Right atrium auricular region (tissue), 2 donors: ENCODE measurements around the gene RNF175. TPM values are rescaled to one million over a fixed set of nuclear protein-coding genes. Genes with fewer than 3 reads are reported as not detected.
A peak's percentile ranks its signal among the peaks of the same experiment; 100 is the strongest.

Experiments
- DNase-seq: peaks from one replicate; pipeline ENCODE4 v3.0.0-alpha.2; 2019; ENCODE audit warnings: low spot score
- H3K27ac ChIP-seq, 2 donors: fragments of 200-600 bp; sonication (generic); 1 replicate in 1 of 2; 2 replicates in 1 of 2; pipeline ENCODE4 v1.5.1; 2016 to 2019
- H3K27me3 ChIP-seq, 2 donors: fragments of 200-600 bp; sonication (generic); one replicate each; pipeline versions ENCODE4 v1.5.1 to v1.6.0; 2017 to 2019
- H3K36me3 ChIP-seq: fragments of 200-600 bp; sonication (generic); one replicate; pipeline ENCODE4 v1.5.1; 2016
- H3K4me1 ChIP-seq, 2 donors: fragments of 200-600 bp; sonication (generic); one replicate each; pipeline versions ENCODE4 v1.5.1 to v1.6.0; 2017 to 2019
- H3K4me3 ChIP-seq, 2 donors: fragments of 200-600 bp; sonication (generic); 1 replicate in 1 of 2; 2 replicates in 1 of 2; pipeline ENCODE4 v1.5.1; 2017 to 2019; ENCODE audit warnings: mild to moderate bottlenecking in 1 of 2, moderate library complexity in 1 of 2
- H3K9me3 ChIP-seq, 2 donors: fragments of 200-600 bp; sonication (generic); one replicate each; pipeline ENCODE4 v1.5.1; 2019
- CTCF ChIP-seq, 2 donors: fragments of 200-600 bp; sonication (generic); IDR thresholded peaks; one replicate each; pipeline ENCODE4 v1.5.1; 2019; ENCODE audit warnings: antibody characterized with exemption in 2 of 2
- total RNA-seq, 2 donors: library from RNA; depleted of rRNA; stranded (reverse); fragments of >200 nt; gene quantifications; one replicate each; pipeline ENCODE4 v1.1.0, GENCODE V29; 2016

The RNF175 gene
- total RNA-seq, 2 donors from 2014 or later, result 5.3 to 10.2 TPM

GRCh38 chr4:153684971-153685371, 74.9 kb downstream of the RNF175 start:
- Histone ChIP-seq H3K27ac (peak overlapping the region; percentile 1 to 55), H3K4me1 (peaks cover 0 to 19% of the 10 kb centered on the region in 2 donors), H3K27me3 (peaks cover 0 to 6% of the 10 kb centered on the region in 2 donors), H3K36me3 (peaks cover 5% of the 10 kb centered on the region), H3K4me3 (peak overlapping the region; percentile 38 to 63), H3K9me3 (peaks cover 3 to 19% of the 10 kb centered on the region in 2 donors)
- TF ChIP-seq CTCF (IDR thresholded peaks at IDR 0.05), result no peak
- no peak for DNase-seq

DNA sequence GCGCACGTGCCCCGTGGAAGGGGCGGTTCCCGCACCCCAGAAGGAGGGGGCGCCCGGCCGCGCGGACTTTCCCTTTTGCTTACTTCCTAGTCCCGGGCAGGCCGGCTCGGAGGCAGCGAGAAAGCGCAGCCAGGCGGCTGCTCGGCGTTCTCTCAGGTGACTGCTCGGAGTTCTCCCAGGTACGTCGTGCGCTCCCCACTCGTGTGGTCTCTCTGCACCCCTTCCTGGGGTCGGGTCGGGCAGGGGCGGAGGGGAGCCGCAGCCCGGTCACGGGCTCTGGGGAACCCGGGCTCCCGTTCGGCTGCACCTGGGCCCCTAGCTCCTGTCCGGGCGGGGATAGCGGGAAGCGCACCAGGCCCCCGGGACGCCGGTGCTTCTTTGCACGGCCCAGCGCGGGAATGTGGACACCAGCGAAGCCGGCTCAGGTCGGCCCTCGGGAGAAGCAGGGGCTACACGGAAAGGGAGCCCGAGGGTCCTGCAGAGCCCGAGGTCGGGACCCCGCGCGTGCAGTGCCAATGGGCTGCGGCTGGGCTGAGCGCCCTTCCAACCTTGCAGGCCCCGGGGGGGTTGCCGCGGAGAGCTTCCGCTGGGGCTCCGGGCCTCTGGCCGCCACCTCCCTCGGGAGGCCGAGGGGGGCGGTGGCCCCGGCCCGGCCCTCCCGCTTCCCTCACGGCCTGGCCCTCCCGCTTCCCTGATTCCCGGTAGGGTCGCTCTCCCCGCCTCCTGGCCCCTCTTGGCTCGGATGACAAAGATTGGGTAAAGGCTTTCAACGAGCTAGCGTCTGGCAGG, 75.4 kb downstream of the RNF175 start, which contains the start of gene TLR2:
TSS of gene TLR2 (plus strand) at position 99 of the 789 bp plus-strand sequence. CDS start 18,628 bp downstream, outside the sequence.
- H3K27ac ChIP-seq, result peak within 1 kb of the TSS; percentile 1 to 55
- H3K4me3 ChIP-seq, result peak within 1 kb of the TSS; percentile 38 to 63
- peaks cover 0 to 6% of the 10 kb centered on the region in 2 donors for H3K27me3 ChIP-seq
- DNase-seq, result peak; percentile 79
- H3K9me3 ChIP-seq, result peaks cover 3 to 14% of the 10 kb centered on the region in 2 donors
- H3K4me1 ChIP-seq, result peaks cover 0 to 19% of the 10 kb centered on the region in 2 donors
- TF ChIP-seq CTCF (IDR thresholded peaks at IDR 0.05), result no peak
- H3K36me3 ChIP-seq, result peaks cover 5% of the 10 kb centered on the region

- H3K4me3 ChIP-seq, result peak overlapping the region; percentile 38 to 63
- DNase-seq, result no peak
- H3K36me3 ChIP-seq, result peaks cover 5% of the 10 kb centered on the region
- H3K4me1 ChIP-seq, result peaks cover 0 to 19% of the 10 kb centered on the region in 2 donors
- no peak for TF ChIP-seq CTCF (IDR thresholded peaks at IDR 0.05)
- H3K27me3 ChIP-seq, result peaks cover 0 to 6% of the 10 kb centered on the region in 2 donors
- H3K27ac ChIP-seq, result no peak overlapping the region
- peaks cover 3 to 9% of the 10 kb centered on the region in 2 donors for H3K9me3 ChIP-seq
These were observed 76.1 kb downstream of the RNF175 start for GRCh38 chr4:153683763-153684181.

DNA sequence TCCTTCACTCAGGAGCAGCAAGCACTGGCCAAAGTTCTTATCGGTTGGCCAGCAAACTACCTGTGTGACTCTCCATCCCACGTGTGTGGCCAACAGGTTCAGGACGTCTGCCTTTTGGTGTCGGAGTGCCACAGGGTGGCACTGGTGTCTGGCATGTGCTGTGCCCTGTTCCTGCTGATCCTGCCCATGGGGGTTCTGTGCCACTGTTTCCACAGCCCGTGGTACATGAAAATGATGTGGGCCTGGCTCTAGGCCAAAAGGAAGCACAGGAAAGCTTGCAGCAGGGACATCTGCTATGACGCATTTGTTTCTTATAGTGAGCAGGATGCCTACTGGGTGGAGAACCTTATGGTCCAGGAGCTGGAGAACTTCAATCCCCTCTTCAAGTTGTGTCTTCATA, 80.3 kb downstream of the RNF175 start:
- Histone ChIP-seq H3K4me3 (no peak overlapping the region), H3K36me3 (no peaks in the 10 kb centered on the region), H3K27ac (no peak overlapping the region), H3K4me1 (peaks cover 0 to 12% of the 10 kb centered on the region in 2 donors), H3K9me3 (peaks cover 0 to 21% of the 10 kb centered on the region in 2 donors), H3K27me3 (peaks cover 0 to 3% of the 10 kb centered on the region in 2 donors)
- DNase-seq, result no peak
- TF ChIP-seq CTCF (IDR thresholded peaks at IDR 0.05), result no peak

- no peaks in the 10 kb centered on the region for H3K36me3 ChIP-seq
- H3K4me3 ChIP-seq, result no peak overlapping the region
These were observed 82.8 kb downstream of the RNF175 start for GRCh38 chr4:153676984-153677383.

More at GRCh38 chr4:153676984-153677383, 82.8 kb downstream of the RNF175 start:
- DNase-seq, result no peak
- Histone ChIP-seq H3K27ac (no peak overlapping the region), H3K4me1 (no peaks in the 10 kb centered on the region), H3K27me3 (no peaks in the 10 kb centered on the region), H3K9me3 (peaks cover 0 to 31% of the 10 kb centered on the region in 2 donors)
- TF ChIP-seq CTCF (IDR thresholded peaks at IDR 0.05), result no peak
